GM21576 (cell line): ENCODE results near the gene TPPP2.

Source experiments
- ATAC-seq: cut with Tn5 transposase; IDR thresholded peaks from one replicate; pipeline ENCODE4 v1.9.1; 2021; ENCODE audit warnings: mild to moderate bottlenecking, moderate library complexity; ENCODE audit not compliant: unreplicated experiment

The TPPP2 gene

DNA sequence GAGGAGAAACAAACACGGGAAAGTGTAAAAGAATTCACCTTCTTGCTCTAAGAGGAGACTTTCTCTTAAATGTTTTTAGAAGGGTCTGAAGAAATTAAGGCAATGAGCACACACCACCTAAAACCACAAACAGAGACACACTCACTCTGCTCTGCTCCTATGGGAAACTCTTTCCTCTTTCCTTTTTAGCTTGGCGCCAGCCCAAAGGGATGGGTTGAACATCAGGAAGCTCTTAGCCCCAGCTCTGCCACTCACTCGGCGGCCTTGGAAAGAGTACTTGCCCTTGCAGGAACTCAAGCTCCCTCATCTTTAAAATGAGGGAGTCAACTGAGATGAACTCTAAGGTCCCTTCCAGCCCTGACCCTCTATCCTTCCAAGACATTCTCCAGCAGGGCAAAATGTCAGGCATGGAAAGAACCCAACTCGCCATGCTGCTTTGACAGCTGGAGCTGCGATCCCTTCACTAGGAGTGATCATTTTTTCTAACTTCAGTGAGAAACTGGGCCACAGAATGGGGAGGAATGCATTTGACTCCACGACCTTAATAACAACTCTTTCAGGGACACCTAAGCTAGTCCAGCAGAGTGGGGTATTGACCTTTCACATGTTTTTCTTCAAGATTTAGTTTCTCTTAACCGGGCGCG, 26.6 kb downstream of the TPPP2 start:
- no peak for ATAC-seq

DNA sequence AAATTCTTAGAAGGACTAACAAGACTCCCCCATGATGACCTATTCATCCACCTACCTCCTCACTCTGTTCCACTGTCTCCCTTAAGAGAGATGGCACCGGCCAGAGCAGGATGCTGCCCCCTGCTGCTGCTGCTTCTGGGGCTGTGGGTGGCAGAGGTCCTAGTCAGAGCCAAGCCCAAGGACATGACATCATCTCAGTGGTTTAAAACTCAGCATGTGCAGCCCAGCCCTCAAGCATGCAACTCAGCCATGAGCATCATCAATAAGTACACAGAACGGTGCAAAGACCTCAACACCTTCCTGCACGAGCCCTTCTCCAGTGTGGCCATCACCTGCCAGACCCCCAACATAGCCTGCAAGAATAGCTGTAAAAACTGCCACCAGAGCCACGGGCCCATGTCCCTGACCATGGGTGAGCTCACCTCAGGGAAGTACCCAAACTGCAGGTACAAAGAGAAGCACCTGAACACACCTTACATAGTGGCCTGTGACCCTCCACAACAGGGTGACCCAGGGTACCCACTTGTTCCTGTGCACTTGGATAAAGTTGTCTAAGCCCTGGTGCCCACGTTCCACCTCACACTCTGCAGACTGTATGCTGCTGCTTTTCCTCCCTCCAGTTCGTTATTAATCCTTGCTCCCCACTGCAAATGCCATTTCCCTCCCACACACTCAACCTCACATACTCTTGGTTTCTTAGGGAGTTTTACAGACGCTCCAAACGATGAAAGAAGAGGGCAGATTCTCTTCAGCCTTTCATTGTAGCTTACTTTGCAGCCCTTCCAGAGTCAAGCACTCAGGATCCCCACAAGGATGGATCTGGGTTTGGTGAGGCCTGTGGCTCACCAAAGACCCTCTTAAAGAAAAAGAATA, 28.0 kb downstream of the TPPP2 start, which contains the start of gene RNASE8:
RNASE8 (plus strand) TSS at position 20 of the 873 bp plus-strand sequence; CDS start at position 91, 71 bp downstream.
- no peak for ATAC-seq

DNA sequence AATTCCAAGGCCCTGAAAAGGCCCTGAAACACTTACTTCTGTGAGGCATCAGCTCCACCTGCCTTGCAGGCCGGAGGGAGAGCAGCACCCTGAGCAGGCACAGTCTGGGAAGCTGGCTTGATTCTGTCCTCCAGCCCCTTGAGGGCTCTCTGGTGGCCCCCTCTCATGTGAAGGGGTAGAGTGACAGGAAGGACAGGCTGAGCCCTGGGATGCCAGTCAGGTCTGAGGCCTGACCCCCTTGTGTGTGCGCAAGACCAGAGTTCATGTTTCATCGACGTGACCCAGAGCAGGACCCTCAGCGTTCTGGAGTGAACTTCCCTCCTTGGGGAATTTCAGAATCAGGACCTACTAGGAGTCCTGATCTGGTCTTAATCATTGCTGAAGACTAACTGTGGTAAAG, 28.9 kb downstream of the TPPP2 start:
- no peak for ATAC-seq

DNA sequence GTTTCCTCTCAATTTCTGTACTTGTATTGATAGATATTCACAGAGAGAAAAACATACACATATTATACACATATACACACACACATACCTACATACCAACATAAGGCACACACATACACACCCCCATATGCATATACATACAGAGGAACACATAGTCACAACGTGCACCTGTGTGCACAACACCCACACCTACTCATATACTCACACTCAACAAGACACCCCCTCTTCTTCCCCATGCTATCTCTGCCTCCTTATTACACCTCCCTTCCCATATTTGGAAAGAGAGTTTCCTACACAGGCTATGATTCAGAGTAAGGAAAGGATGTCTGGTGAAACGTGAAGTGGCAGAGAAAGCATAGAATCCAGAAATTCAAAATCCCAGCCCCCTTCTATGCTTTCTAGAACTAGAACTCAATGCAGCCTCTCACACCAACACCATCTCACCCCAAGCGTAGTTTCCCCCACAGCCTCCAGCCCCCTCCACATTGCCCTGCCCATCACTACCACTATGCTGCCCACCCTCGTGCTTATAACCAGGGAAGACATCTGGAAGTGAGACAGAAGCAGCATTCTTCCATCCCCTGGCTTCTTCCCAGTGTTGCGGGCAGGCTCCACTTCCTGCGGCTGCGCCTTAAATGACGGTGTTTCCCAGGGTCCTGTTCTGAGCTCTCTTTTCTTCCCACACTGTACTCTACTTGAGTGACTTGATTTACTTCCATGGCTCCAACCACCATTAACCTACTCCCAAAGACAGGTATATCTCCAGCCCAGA, 30.0 kb downstream of the TPPP2 start:
- no peak for ATAC-seq

DNA sequence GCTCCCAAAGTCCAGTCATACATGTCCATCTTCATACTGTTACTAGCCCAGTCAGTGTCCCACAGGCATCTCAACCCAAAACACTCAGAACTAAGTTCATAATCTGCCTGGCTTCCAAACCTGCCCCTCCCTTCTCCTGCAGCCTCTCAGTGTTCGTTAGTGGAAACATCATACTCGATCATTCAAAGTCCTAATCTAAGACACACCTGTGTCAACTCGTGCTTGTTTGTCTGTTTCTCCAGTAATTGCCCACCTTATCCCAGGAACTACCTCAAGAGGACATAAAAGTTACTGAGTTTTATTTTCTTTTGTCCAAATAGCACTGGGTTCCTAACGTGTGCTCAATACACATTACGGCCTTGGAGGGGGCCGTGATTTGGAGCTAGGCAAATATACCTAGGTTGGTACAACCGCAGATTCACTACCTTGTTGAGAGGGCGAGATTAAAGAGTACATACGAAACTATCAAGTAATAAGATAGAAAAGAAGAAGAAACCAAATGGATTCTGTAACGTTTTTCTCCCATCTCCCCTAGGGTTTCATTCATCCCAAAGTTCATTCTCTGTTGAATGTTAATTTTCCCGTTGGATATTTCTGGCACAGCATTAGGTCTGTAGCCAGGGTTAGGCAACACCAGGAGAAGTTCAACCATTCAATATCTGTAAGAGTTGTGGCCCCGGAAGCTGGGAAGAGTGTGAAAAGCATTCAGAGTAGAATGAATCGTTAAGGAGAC, 30.8 kb downstream of the TPPP2 start:
- ATAC-seq, result no peak

DNA sequence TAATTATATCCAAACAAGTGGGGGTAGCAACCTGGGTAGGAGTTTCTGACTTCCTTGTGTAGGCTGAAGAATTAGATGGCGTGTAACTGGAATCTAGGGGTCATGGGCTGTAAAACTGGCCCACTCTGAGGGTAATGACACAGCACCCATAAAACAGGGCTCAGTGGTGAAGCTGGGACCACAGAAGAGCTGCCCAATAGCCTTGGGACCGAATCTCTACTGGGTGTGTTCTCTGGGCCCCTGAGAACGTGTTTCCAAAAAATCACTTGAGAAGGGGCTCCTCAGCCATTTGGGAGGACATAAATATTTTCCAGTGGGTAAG, 31.3 kb downstream of the TPPP2 start:
- no peak for ATAC-seq

DNA sequence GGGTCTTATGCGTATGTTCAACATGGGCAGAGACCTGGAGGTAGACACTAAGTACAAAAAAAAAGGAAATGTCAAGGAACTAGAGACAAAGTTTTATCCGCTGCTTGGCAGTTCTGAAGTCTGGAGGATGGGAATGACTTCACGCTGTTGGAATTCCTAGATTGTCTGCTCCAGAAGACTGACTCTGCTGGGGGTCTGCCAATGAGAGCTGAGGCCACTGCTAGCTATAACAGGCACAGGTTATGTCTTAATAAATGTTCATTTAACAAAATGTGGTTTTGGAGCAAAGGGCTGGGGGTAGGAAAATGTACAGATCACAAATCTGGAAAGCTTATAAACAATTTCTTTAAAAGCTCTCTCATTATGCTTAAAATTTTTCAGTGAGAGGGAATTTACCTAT, 33.5 kb downstream of the TPPP2 start:
- no peak for ATAC-seq

DNA sequence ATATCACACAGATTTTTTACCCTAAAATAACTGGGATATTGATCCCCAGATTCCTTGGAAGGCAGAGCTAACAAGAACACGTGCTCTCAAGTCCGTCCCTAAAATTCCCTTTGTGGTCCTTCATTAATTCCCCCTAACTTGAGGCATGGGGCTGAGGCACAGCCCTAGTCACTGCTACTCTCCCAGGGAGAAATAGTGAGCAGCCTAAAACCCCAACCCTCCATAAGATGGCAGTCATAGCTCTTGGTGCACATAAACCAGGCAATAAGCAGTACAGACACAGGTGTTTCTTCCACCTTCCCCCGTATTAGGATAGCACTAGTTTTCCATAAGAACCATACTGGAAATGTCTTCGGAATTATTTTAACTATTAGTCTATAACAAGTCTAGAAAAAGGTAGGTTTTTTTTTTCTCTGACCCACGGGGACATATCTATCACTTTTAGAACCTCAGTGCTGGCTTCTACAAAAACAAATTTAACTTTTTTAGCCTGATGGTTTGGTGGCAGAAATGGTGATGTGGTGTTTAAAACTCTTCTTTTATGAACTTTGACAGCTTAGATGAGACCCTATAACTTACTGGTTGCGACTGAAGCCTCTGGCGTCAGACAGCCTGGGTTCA, 37.0 kb downstream of the TPPP2 start:
- no peak for ATAC-seq

DNA sequence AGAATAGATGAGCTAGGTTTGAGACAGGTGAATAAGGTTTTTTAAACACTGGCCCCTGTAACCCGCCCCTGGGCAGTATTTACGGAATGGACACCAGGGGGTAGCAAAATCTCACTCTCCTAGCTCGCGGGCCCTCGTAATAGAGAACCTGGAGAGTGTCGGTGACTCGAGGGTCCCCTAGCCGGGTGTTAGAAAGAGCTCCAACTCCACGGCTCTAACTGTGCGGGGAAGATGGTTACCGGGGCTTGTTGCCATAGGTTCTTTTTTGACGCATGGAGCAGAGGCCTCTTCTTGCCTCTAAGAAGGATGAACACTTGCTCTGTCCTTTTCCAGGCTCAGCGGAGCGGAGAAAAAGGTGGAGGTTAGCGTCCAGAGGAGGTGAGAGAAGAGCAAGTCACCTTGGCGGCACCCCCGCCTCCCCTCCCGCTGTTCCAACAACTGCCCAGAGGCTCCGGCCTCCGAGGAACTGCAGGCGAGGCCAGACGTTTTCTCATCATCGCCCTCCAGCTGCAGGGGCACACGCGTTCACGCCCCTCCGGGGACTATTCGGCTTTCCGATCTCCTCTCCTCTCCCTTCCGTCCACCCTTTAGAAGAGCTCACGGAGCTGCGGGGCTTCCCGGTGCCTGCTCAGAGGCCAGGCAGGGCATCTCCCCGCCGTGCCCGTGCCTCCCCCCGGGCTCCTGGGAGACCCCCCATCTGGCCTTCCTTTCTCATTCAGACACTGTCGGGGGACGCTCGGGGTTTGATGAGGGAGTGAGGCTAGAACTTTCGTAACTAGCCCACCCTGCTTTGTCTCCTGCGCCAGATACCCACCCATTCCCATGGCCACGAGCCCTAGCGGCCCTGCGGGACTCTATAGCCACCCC, 38.7 kb downstream of the TPPP2 start:
- ATAC-seq, result no peak

DNA sequence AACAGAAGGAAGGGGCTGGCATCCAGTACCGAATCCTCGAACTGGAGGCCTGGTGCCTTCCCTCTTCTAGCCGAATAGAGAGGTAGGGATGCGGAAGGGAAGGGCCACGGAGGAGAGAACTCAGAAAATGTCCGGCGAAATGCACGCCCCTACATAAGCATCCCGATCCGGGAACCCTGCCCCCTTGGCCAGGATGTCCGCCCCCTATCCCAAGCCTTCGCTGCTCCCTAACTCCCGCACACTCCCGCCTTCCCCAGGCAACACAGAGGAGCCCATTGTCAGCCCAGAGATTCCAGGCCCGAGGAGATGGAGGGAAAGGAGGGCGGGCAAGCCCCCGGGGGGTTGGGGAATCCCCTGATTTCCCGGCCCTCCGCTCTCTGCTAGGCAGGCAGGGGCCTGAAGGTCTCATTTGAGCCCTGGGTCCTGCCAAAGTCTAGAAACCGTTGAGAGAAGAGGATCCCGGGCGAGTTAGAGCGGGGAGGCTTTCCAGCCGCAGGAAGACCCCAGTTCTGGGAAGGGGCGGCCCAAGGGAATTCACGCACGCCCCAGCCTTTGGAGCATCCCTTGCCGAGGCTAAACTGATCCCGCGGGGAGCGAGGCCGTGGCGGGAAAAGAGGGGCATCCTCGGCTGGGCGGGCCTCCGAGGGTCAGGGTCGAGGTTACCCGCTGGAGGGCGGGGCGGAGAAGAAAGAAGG, 39.5 kb downstream of the TPPP2 start:
- ATAC-seq, result no peak

DNA sequence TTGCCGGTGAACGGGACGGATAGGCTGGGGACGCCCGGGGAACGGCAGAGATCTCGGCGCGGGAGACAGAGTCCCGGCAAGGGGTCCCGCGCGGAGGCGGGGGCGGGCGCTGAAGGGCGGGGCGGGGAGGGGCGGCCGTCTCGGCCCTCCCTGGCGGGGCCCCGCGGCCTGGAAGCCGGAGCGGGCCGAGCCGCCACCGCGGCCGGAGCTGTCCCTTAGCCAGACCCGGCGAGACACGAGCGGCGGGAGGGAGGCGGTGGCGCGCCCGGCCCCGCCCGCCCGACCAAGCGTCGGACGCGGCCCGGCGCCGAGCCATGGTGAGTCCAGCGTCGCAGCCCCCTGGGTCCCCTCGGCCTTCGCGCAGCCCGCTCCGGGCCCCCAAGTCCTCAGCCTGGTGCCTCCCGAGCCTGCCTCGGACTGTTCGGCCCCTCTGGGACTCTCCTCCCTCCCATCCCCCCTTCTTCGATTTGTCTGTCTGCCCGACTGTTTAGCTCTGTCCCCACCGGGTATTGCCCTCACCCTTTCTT, 40.1 kb downstream of the TPPP2 start, which contains the start of gene ARHGEF40:
ARHGEF40 (plus strand) TSS at position 222 of the 527 bp plus-strand sequence; CDS start at position 315, 93 bp downstream.
- ATAC-seq, result no peak

DNA sequence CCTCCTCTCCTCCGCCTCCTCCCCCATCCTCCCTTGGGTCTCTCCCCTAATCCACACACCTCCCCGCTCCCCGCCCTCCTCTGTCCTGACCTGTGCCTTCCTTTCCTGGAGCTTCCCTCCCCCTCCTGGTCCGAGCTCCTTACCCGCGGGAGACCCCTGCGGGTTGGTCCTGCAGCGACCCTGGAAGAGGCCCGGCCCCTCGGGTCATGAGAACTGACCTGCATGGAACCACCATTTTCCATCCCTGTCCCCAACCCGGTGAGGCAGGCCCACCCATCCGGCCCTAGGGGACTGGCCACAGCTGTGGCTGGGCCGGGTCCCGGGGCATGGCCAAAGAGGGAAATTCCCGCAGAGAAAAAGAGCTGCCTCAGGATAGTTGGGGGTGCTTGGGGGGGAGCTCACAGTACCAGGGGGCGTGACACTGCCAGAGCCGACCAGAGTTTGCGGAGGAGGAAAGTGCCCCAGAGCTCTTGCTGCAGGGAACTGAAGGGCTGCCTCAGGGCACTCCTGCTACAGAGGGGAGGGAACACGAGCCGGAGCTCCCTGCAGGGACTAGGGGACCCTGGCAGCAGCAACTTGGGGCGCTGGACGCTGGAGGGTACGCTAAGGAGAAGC, 40.7 kb downstream of the TPPP2 start:
- ATAC-seq, result peak; percentile 7

DNA sequence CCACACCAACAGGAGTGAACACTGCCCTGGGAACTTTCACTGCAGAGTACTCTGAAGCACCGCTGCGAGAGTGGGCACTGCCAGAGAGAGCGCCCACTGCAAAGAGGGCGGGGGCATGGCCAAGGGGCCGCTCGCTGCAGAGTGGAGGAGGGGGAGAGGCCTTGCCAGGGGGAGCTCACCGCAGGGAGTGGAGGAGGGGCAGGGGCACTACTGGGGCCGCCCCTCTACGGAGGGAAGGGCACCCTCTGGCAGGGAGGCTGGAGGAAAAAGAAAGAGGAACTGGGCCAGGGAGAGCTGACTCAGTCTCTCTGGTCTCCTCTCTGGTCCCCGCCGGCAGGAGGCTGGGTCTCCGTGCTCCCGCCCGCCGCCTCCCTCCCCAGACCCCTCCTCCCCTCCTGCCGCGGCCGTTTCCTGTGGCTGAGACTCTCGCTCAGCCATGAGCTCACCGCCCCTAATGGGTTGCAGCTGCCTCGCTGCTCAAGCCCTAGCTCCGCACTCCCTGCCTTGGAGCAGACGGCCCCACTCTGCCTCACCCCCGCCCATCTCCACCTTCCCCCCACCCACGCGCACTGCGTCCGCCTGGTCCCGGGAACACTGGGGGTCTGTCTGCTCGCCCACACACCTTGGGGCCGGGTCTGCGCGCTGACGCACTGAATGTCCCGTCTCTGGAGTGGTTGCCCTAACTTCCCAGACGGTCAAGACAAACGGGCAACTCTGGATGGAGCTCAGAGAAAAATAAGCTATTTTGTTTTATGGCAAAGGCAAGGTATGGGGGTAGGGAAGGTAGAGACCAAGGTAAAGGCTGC, 41.4 kb downstream of the TPPP2 start:
- ATAC-seq, result peak; percentile 70

DNA sequence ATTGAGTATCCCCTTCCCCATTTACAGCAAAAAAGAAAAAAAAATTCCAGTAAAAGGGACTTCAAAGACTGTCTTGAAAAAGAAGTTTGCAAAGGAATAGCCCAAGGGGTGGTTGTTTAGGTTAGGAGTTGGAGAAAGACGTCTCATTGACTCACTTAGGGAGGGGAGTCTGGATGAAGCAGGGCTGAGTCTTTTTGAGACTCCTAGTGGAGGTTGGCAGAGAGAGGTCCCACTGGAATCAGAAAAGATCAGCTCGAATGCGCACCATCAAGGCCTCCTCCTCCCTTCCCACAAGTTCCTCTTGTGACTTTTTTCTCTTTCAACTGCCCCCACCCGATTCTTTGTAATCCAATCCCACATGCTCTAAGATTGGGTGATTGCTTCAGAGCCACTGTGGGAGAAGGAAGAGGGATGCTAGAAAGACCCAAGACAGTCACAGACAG, 42.0 kb downstream of the TPPP2 start:
- ATAC-seq, result no peak

DNA sequence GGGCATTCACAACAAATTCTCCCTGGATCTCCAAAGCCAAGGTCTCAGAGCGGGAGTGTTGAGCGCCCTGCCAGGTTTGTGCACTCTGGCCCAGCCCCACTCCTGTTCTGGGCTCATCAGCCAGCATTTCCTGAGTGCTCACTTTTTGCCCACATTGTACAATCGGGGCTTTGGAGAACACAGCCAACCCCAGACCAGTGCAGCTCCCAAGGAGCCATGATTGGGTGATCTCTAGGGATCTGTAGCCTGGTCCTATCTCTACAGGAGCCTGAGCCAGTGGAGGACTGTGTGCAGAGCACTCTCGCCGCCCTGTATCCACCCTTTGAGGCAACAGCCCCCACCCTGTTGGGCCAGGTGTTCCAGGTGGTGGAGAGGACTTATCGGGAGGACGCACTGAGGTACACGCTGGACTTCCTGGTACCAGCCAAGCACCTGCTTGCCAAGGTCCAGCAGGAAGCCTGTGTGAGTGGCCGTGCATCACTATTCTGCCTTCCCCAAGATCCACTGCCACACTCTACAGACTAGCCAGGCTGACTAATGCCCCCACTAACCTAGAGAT, 42.8 kb downstream of the TPPP2 start:
- no peak for ATAC-seq

DNA sequence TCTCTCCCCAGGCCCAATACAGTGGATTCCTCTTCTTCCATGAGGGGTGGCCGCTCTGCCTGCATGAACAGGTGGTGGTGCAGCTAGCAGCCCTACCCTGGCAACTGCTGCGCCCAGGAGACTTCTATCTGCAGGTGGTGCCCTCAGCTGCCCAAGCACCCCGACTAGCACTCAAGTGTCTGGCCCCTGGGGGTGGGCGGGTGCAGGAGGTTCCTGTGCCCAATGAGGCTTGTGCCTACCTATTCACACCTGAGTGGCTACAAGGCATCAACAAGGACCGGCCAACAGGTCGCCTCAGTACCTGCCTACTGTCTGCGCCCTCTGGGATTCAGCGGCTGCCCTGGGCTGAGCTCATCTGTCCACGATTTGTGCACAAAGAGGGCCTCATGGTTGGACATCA, 43.9 kb downstream of the TPPP2 start:
- no peak for ATAC-seq
